CD4-positive, alpha-beta T cell treated with Interleukin-21 for 1 hour (primary cell): ENCODE results near the gene KDM2B.
A peak's percentile ranks its signal among the peaks of the same experiment; 100 is the strongest.
"Not testable (repeated sequence)": the region's sequence is repeated elsewhere in the genome, so short reads cannot be mapped to it uniquely, and the experiment has no call there.

Source experiments
- DNase-seq: peaks from one replicate; pipeline ENCODE4 v3.0.0-alpha.2; 2020

KDM2B gene

GRCh38 chr12:121495746-121496145 is 85.1 kb downstream of the KDM2B start:
- DNase-seq: no peak

- peak; percentile 61 for DNase-seq
These were observed 86.6 kb downstream of the KDM2B start for GRCh38 chr12:121494093-121494787.

GRCh38 chr12:121490401-121491281 is 90.2 kb downstream of the KDM2B start:
- DNase-seq: no peak

GRCh38 chr12:121489874-121490273 is 90.9 kb downstream of the KDM2B start:
- no peak for DNase-seq

GRCh38 chr12:121484967-121485366 is 95.9 kb downstream of the KDM2B start:
- no peak for DNase-seq

GRCh38 chr12:121484564-121484963 is 96.3 kb downstream of the KDM2B start:
- DNase-seq: not testable (repeated sequence)

GRCh38 chr12:121483949-121484348 is 96.9 kb downstream of the KDM2B start:
- no peak for DNase-seq

GRCh38 chr12:121476477-121476876 is 104.3 kb downstream of the KDM2B start:
- no peak for DNase-seq

GRCh38 chr12:121475279-121475678 is 105.5 kb downstream of the KDM2B start:
- DNase-seq: no peak

- DNase-seq: no peak
These were observed 108.5 kb downstream of the KDM2B start for GRCh38 chr12:121472150-121472905.

- DNase-seq: no peak
These were observed 110.1 kb downstream of the KDM2B start for GRCh38 chr12:121470751-121471150.

- no peak for DNase-seq
These were observed 112.4 kb downstream of the KDM2B start for GRCh38 chr12:121468499-121468801.

- no peak for DNase-seq
These were observed 113.0 kb downstream of the KDM2B start for GRCh38 chr12:121467638-121468498.

- DNase-seq: peak; percentile 92
These were observed 113.8 kb downstream of the KDM2B start for GRCh38 chr12:121466794-121467637.

- DNase-seq: peak; percentile 36
These were observed 114.7 kb downstream of the KDM2B start for GRCh38 chr12:121465921-121466793.

- no peak for DNase-seq
These were observed 116.5 kb downstream of the KDM2B start for GRCh38 chr12:121464331-121464730.

- DNase-seq: no peak
These were observed 119.8 kb downstream of the KDM2B start for GRCh38 chr12:121461048-121461447.

GRCh38 chr12:121456551-121456950 is 124.3 kb downstream of the KDM2B start:
- DNase-seq: no peak

- no peak for DNase-seq
These were observed 124.9 kb downstream of the KDM2B start for GRCh38 chr12:121455766-121456420.

GRCh38 chr12:121454921-121455320 is 125.9 kb downstream of the KDM2B start:
- DNase-seq: no peak
